Lower leg skin (tissue), 3 donors: ENCODE measurements around the gene VIT.

Experiments used
- POLR2A ChIP-seq, 2 donors: fragments of 450-650 bp; IDR thresholded peaks; one replicate each; pipeline ENCODE4 v1.6.1; 2016 to 2017; ENCODE audit warnings: antibody characterized with exemption in 2 of 2, mild to moderate bottlenecking in 1 of 2, moderate library complexity in 1 of 2
- TF ChIP-seq, protein P1 (sequence below), 3 donors: fragments of 450-650 bp; IDR thresholded peaks; one replicate each; pipeline ENCODE4 v1.5.1; 2016; ENCODE audit warnings: antibody characterized with exemption in 3 of 3, mild to moderate bottlenecking in 3 of 3, moderate library complexity in 2 of 3

DNA sequence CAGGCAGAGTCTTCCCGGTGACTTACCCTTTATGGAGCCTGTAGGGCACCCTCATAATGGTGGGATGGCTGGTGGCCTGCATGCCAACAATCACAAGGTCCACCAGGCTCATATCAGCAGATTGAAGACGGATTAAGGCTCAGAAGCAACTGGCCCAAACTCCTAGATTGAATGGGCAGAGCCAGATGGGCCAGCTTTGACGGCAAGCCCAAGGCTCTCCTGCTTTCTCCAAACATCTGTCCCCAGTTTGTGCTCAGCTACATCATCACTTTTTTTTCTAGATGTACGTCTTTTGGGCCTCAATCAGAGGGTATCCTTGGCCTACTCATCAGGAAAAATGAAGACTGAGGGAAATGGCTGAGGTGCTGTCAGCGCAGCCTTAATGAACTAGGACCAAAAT is 114.6 kb downstream of the VIT start:
- TF ChIP-seq, protein P1, sequence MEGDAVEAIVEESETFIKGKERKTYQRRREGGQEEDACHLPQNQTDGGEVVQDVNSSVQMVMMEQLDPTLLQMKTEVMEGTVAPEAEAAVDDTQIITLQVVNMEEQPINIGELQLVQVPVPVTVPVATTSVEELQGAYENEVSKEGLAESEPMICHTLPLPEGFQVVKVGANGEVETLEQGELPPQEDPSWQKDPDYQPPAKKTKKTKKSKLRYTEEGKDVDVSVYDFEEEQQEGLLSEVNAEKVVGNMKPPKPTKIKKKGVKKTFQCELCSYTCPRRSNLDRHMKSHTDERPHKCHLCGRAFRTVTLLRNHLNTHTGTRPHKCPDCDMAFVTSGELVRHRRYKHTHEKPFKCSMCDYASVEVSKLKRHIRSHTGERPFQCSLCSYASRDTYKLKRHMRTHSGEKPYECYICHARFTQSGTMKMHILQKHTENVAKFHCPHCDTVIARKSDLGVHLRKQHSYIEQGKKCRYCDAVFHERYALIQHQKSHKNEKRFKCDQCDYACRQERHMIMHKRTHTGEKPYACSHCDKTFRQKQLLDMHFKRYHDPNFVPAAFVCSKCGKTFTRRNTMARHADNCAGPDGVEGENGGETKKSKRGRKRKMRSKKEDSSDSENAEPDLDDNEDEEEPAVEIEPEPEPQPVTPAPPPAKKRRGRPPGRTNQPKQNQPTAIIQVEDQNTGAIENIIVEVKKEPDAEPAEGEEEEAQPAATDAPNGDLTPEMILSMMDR (IDR thresholded peaks at IDR 0.05) = no peak
- TF ChIP-seq POLR2A (IDR thresholded peaks at IDR 0.05) = no peak
